NCI-H69 (cell line): ENCODE results near the gene TNIK.

Source experiments
- DNase-seq: peaks from one replicate; lab custom pipeline; 2025; lab: John Stamatoyannopoulos, UW

Gene TNIK

DNA sequence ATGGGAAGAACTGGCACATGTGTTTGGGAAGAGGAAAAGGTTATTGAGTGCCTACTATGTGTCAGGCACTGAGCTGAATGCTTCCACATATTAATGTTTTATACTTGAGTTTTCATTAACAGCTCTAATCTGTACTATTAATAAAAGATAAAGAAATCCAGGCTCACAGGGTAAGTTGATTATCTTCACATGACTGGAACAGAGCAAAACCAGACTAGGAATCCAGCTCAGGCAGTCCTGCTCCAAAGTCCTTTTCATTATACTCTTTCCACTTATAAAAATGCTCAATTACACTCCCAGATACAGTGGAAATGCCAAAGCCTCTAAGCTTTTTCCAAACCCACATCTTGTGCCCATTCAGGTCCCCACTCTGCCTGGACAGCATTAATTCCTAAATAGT is 97.6 kb downstream of the TNIK start:
- no peak for DNase-seq

DNA sequence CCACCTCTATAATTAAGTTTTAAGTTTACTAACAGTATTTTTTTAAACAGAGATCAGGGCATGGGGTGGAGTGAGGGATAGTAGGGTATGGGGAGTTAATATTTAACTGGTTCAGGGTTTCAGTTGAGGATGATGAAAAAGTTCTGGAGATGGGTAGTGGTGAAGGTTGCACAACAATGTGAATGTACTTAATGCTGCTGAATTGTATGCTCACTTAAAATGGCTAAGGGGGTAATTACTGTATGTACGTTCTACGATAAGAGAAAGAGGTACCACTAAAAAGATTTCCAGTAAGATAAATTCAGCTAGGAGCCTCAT is 101.4 kb downstream of the TNIK start:
- DNase-seq = no peak

DNA sequence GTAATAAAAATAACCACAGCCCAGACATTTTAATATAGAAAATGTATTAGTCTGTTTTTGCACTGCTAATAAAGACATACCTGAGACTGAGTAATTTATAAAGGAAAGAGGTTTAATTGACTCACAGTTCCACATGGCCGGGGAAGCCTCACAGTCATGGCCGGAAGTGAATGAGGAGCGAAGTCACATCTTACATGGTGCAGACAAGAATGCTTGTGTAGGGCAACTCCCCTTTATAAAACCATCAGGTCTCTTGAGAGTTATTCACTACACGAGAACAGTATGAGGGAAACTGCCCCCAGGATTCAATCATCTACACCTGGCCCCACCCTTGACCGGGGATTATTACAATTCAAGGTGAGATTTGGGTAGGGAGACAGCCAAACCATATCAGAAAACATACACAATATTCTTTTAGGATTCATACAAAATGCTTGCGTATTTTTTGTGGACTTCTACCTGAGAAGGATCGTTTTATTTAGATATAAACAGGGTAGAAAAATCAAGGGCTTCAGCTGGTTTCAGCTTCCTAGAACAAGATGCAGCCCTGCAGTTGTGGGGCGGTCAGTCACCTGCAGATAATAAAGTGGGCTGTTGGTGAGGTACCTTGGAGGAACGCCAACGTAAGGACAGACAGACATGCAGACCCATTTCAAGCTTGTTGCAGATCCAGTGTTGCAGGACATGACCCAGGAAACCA is 101.9 kb downstream of the TNIK start:
- DNase-seq = no peak

DNA sequence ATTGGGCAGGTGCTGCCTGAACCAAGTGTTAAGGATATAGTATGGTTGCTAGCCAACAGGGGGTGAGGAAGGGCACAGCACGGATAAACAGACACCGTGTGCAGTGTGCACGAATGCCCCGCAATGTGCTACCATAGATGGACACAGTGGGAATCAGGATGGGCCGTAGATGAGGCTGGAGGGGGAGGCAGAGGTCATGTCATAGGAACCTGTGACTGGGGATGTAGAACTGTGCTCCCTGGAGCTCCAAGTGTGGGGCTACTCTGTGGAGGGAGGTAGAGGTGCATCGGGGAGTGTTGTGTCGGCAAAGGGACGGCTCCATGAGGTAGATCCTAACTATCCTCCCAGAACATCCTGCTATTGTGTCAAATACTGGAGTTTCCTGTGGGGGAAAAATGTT is 102.5 kb downstream of the TNIK start:
- no peak for DNase-seq

DNA sequence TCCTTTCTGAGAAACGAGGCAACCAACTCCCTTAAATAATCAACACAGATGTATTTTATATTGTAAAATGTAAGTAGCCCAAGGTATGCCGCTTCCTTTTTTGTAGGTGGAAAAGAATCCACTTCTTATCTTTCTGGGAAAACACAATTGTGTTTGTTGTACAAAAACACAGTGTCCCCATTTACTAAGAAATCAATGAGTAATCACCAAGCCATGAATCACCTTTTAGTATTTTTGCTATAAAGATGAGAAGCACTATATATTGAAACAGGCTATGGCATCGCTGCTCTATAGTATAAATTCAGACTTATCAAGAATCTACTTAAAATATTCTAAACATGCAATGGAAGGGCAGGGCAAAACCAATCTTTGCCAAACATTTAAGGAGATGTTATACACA is 104.0 kb downstream of the TNIK start:
- no peak for DNase-seq

DNA sequence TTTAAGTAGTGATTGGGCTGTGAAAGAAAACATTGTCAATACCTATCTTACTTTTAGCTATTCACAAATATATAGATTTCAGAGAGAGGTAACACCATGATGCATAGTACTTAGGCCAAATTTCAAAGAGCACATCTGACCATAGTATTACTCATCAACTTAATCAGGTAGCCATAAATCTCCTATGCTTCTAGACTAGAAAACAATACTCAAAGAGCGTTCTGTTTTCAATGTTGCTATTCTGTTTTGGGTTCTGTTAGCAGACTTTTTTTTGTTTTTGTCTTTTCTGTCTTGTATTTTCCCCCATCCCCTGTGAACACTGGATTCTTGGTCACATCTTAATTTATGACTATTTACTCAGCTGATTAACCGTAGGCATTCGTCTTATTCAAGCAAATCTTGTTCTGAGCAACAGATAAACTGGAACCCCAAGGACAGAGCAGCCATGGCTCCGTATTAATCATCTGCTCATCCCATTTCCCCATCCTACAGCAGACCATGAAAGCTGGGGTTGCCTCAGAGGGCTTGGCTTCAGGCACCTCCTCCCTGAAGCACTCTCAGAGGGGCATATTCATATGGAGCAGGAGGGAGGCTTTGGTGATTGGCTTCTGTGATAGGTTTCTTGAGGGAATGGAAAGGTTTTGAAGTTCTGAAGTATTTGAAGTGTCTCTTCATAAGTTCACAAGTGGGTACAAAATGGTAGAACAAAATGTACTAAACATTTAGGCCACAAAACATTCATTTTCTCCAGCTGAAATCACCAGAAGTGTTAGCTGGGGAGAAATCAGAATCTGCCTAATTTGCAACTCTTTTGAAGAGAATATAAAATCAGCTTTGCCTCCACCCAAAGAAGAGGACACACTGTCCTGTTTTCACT is 105.3 kb downstream of the TNIK start:
- no peak for DNase-seq

DNA sequence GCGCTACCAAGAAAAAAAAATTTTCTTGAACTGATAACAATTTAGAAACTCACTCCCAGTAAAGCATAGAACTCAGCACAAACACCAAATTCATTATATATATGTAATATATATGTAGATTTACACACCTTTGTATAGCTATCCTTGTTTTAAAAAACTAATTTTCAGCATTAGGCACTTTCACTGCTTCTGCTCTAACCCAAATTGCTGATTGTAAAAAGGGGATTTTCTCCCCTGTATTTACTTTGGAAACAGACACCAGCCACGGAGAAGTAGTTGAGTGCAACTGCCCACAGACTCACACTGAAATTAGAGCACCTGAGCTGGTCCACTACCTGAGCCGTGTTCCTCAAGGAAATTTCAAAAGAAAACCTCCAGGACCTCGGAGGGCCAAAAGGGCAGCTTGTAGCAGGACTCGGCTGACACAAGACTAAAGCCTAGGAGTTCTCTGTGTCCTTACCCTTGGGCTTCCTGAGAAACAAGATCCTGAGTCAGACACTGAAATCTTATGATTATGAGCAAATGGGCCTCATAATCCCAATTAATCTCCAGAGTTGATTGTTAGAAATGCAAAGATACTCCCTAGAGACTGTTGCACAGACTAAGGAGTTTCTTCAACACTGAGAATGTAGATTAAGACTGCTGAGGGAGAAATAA is 106.0 kb downstream of the TNIK start:
- no peak for DNase-seq

DNA sequence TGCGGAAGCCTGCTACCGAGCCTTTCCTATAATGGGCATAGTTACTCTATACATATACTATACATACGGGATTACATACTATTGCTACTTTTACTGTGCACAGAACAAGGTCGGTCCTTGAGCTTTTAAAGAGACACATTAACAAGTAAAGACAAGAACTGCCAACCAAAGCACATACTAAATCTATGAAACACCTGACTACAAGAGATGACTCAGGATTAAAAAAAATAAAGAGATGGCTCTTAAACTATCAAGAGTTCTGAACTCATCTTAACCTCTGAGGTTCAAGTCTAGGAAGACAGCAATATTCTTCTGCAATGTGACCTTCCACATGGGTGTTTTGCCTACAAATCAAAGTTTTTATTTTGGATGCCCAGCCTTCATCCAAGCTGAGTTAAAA is 106.8 kb downstream of the TNIK start:
- no peak for DNase-seq

DNA sequence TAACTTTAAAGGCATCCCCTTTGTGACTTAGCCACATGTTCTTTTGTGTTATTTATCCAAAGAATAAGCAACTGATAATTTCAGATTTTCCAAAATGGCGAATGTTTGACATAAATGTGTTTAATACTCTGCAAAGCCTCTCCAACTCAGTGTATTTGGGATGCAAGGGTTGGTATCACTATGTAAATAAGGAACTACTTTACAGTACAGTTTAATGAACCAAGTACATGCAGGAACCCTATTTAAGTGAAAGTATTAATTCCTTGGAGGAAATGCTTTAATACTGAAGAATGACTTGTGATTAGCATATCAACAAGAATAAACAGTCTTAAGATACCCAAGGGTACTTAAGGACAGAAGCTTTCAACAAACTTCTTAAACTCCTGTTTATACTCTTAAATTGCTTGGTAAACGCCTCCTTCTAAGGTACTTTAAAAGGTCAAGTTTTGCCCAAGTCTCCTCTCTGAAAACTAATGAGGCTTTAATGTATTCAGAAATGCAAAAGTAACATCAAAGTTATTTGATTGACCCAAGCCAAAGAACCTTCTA is 107.7 kb downstream of the TNIK start:
- DNase-seq = no peak

DNA sequence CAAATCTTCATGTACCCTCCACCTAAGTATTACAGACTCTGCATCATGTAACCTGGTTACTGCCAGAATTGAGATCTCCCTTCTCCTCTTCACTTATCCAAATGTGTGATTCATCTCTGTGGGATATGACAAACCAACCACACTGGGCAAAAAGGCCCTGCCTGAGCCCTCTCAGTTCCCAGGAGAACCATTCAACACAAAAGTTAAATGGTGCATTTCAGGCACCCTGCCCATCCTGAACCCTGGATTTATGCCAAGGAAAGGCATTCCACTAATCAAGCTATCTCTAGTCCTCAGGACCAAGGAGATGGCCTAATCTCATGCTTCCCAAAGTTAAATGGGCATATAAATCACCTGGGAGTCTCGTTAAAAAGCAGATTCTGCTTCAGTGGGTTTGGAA is 108.5 kb downstream of the TNIK start:
- peak; percentile 9 for DNase-seq

DNA sequence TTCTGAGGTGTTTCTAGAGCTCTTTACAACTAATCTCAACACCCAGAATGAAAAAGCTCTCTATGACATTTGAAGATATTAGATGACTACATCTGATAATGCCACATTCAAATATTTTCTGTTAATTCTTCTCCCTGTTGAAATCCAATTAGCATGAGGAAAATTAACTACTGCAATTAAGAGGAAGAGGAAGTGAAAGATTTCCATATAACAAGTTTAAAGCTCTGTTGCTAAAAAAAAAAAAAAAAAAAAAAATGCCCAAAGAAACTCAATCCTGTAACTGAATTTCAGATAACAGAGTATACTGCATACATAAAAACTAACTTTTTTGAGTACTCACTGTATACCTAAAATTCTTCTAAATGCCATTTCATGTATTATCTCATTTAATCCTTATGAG is 109.8 kb downstream of the TNIK start:
- DNase-seq = no peak

DNA sequence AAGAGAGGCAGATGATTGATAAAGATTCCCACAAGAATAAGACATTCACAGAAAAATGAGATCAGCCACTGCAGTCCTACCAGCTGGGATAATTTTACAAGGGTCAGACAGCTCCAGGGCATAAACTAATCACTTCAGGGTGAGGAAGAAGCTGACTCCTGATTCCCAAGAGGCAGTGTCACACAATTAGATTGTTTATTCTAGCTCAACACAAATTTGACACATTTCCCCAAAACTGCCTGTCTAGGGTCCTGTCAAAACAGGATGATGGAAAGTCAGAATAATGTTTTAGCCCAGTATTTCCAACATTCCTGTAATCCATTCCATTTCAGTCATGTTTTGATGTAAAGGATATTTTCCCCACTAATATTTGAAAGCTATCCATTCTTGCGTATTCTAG is 110.8 kb downstream of the TNIK start:
- peak; percentile 5 for DNase-seq

DNA sequence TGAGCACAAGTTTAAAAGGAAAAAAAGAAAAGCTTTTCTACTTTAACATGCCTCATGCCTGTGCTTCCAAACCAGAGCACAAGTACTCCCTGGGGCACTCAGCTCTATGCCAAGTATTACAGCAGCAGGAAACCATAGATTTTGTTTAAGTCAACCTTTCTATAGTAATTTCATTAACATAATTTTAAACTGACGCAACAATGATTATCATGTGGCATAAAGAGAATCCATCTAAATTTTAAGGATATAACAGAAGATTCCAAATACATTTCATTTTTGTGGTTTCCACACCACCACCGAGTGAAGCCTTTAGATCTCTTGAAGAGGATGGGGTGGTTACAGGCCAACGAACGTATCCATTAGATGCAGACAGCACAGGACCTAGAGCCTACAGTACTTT is 112.1 kb downstream of the TNIK start:
- no peak for DNase-seq

DNA sequence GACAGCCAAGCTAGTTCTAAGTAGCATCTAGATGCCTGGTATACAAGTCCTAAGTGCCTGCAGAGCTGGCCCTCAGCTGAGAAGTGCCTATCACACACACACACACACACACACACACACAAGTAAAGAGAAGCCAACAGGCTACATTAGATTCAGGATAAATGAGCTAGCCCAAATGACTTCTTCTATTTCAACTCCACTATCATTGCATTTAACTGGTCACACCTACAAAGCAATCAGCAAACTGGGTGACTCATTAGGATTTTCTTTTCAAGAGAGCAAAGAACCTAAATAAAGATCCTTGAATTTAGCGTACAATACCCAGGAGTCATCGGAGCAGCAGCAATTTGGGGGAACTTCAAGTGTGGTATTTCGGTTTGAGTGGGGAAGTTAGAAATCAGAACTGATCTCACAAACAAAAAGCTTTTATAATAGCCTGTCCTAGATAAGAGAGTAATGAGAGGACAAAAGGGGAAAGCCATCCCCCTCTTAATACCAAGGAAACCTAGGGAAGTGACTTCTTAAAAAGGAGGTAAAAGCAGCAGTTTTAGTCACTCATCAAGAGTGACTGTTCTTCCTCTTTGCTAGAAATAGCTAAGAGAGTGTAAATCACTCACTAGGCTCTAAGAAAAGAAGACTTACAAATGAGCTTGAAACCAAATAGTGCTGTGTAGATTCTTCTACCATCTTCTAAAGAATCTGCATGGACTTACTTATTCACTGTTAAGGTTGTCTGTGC is 112.7 kb downstream of the TNIK start:
- DNase-seq = no peak

DNA sequence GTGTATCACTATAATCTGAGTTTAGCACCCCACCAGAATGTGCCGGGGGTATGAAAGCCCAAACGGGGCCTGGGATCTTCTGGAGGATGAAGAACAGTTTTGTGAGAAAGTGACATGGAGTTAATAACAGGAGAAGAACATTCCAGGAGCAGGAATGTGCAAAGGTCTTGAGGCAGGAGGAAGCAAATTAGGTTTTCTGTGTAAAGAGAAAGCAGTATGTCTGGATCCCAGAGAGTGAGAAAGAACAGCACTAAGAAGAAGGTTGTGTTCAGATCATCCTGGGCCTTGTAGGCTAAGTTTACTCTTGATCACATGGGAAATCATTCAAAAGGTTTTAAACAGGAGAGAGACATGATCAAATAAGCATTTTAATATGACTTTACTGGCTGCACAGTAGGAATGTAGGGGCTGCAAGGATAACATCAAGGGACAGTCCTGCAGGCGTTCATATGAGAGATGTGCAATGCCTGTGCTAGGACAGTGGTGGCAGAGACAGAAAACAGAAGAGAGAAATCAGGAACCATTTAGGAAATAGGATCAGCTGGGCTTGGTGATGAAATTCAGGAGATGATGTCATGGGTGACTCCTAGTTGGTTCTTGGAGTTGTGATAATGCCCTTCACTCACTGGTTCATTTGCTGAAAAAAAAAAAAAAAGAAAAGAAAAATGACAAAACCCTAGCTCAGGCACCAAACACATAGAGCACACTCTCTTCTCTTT is 113.5 kb downstream of the TNIK start:
- no peak for DNase-seq

DNA sequence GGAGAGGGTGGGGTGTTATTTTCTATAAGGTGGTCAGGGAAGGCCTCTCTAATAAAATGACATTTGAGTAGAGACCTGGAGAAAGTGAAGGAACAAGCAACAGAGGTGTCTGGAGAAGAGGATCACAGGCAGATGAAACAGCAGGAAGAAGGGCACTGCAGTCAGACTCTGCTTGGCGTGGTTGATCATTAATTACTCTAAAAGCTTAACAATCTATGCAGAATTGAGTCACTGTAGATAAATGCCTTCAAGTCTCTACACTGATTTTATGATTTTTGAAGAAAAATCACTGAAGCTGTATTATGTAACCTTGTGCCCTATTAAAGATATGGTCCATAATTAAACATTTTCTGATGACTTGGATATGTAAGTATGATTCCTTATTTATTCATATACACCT is 114.2 kb downstream of the TNIK start:
- no peak for DNase-seq

DNA sequence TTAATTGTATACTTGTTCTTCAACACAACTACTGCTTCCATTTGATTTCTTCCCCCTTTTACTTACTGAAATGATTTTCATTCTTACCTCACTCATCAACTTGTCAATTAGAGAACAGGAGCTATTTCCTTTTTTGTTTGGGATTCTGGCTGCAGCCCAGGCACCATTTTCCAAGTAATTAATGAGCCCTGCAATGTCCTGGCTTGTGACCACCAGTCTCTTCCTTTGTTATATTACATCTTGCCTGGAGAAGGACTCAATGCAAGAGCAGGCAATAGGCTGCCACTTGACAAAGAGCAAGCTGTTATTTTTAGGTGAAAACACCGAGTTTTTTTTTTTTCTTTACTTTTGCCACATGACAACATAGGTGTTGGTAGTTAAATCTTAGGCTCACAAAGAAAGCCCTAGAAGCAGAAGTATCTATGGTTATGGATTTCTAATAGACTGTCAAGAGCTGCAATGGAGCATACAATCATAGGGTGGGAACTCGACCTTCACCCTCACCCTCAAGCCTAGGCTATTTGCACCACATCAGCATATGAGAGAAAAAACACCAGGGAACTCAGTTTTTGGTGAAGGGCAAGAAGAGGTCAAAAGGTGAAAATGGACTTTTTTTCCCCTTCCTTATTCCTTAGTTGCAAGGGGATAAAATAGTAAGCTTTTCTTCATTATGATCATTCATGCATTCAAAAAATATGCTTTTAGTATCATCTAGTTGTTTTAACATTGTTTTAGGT is 114.9 kb downstream of the TNIK start:
- DNase-seq = no peak

DNA sequence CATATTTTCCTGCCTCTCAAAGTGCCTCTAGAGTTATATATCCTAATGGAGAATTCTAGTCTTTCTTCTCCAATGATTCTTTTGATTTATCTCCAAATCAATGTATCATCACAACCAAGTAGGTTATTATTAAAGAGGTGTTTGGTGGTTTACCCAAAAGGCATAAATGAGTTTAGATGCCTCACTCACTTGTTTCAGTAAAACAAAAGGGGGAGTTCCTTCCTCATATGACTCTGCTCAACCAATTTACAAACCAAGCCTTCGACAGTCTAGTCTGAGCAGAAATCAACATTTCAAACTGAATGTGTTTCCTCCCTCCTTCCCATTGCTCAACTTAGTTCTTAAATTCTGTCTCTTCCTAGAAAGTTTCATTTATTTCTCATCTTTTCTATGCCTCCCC is 116.5 kb downstream of the TNIK start:
- DNase-seq = no peak

DNA sequence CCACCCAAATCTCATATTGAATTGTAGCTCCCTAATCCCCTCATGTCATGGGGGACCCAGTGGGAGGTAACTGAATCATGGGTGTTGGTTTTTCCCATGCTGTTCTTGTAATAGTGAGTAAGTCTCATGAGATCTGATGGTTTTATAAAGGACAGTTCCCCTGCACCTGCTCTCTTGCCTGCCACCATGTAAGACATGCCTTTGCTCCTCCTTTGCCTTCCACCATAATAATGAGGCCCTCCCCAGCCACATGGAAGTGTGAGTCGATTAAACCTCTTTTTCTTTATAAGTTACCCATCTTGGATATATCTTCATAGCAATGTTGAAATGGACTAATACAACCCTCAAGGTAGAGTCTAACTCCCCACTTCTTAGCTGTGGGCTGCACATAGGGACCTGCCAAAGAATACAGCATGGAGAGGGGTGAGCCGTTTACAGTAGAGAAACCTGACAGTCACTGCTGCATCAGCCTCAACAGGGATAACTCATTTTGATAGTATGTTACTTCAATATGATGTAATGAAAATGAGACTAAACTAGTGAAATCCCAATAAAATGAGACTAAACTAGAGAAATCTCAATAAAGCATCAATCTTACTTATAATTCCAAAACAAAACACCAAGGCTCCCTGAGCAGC is 117.3 kb downstream of the TNIK start:
- DNase-seq = no peak

DNA sequence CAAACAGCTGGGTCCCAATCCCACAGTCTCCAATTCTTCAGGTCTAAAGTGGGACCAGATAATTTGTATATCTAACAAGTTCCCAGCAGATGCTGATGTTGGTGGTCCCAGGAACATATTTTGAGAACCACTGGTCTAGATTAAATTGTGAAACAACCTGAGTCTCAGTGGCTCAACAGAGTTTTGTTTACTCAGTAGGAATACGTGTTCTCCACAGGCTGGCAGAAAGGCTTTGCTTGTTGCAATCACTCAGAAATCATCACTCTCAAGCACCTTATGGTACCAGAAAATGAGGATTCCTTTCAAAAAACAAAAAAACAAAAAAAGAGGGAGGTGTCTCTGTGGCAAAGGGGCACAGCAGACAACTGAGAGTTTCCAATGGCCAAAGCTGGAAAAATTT is 118.0 kb downstream of the TNIK start:
- DNase-seq = no peak
